Measurements from ENCODE around the gene HOOK2. TPM values are rescaled to one million over a fixed set of nuclear protein-coding genes. Genes with fewer than 3 reads are reported as not detected.
A peak's percentile ranks its signal among the peaks of the same experiment; 100 is the strongest.

HOOK2 gene
- polyA plus RNA-seq, 1 of the 3 experiments (the other 2 are of a cell fraction): 33.0 TPM

DNA sequence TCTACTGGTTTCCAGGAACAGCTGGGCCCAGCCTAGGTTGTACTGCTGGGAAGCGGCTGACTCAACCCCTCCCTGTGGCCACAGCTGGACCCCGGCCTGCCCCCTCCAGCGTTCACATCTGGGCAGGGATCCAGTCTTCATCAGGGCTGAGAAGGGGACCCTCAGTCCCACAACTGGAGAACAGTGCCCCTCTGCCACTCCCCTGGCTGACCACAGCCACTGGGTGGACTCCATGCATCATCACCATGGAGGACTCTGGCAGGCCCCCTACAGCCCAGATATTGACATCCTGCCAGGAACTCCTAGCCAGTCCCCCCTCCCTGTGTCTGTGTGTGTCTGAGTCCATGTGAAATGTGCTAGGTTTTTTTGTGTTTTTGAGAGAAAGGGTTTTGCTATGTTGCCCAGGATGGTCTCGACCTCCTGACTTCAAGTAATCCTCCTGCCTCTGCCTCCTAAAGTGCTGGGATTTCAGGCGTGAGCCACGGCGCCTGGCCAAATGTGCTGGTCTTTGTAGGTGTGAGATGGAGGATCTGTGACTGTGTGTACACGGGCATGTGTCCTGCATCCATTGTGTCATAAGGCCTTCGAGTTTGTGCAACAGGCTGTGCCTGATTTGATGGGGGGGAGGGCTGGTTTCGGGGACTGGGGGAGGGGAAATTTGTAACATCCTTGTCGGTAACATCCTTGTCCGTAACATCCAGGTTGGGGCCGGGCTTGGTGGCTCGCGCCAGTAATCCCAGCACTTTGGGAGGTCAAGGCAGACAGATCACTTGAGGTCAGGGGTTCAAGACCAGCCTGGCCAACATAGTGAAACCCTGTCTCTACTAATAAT is 4.0 kb upstream of the HOOK2 start:
- Histone ChIP-seq H3K4me2 (peak overlapping the region; percentile 91; the same call in 1 of the 2 replicates), H3K27ac (ENCODE audit: low read depth in 2 of 2, low read length in 1 of 2) (peak overlapping the region; percentile 90 to 98), H4K20me1 (ENCODE audit: insufficient read depth) (no peaks in the 10 kb centered on the region), H3K9me3 (no peaks in the 10 kb centered on the region), H3K27me3 (ENCODE audit: insufficient read depth) (no peaks in the 10 kb centered on the region), H3K9ac (peak overlapping the region; percentile 51; the same call in 1 of the 2 replicates), H3K4me1 (ENCODE audit: control insufficient read depth in 1 of 2, insufficient read depth in 2 of 2, low read depth in 1 of 2, low read length in 1 of 2) (peaks cover 29 to 51% of the 10 kb centered on the region in 2 experiments; a peak in 3 of 4 replicates), H3F3A (replicated peaks; ENCODE audit: insufficient read depth) (peaks cover 40% of the 10 kb centered on the region), H3K36me3 (replicated peaks in 1 of 2; ENCODE audit: control insufficient read depth in 1 of 2, insufficient read depth in 2 of 2, low read length in 1 of 2) (no peaks in the 10 kb centered on the region), H3K79me2 (ENCODE audit: insufficient read depth) (no peaks in the 10 kb centered on the region), H3K4me3 (ENCODE audit: low read depth in 2 of 2, low read length in 1 of 2) (peak overlapping the region in 1 of 2 experiments; percentile 52; a peak in 1 of 4 replicates), H2AFZ (ENCODE audit: low read depth) (peak overlapping the region; percentile 80; the same call in 1 of the 2 replicates), H3K9me2 (no peaks in the 10 kb centered on the region)
- no peak for TF ChIP-seq FOXM1 (IDR thresholded peaks at IDR 0.05; ENCODE audit: low read depth)
- peak; percentile 8 for TF ChIP-seq CHD2 (IDR thresholded peaks at IDR 0.05; ENCODE audit: low read length, partially characterized antibody)
- TF ChIP-seq, protein P1, sequence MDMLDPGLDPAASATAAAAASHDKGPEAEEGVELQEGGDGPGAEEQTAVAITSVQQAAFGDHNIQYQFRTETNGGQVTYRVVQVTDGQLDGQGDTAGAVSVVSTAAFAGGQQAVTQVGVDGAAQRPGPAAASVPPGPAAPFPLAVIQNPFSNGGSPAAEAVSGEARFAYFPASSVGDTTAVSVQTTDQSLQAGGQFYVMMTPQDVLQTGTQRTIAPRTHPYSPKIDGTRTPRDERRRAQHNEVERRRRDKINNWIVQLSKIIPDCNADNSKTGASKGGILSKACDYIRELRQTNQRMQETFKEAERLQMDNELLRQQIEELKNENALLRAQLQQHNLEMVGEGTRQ (IDR thresholded peaks at IDR 0.05; ENCODE audit: borderline replicate concordance, low read depth, low read length): no peak
- no peak for TF ChIP-seq MEF2A (IDR thresholded peaks at IDR 0.05; ENCODE audit: borderline replicate concordance, low read depth)
- TF ChIP-seq MXI1 (IDR thresholded peaks at IDR 0.05; ENCODE audit: low read depth, low read length): no peak
- TF ChIP-seq, protein P2, sequence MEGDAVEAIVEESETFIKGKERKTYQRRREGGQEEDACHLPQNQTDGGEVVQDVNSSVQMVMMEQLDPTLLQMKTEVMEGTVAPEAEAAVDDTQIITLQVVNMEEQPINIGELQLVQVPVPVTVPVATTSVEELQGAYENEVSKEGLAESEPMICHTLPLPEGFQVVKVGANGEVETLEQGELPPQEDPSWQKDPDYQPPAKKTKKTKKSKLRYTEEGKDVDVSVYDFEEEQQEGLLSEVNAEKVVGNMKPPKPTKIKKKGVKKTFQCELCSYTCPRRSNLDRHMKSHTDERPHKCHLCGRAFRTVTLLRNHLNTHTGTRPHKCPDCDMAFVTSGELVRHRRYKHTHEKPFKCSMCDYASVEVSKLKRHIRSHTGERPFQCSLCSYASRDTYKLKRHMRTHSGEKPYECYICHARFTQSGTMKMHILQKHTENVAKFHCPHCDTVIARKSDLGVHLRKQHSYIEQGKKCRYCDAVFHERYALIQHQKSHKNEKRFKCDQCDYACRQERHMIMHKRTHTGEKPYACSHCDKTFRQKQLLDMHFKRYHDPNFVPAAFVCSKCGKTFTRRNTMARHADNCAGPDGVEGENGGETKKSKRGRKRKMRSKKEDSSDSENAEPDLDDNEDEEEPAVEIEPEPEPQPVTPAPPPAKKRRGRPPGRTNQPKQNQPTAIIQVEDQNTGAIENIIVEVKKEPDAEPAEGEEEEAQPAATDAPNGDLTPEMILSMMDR (IDR thresholded peaks at IDR 0.05): peak; percentile 21; the same call in 1 of the 2 replicates
- peak; percentile 56; the same call in 1 of the 2 replicates for TF ChIP-seq NFIC (IDR thresholded peaks at IDR 0.05; ENCODE audit: borderline replicate concordance)
- no peak for TF ChIP-seq RXRA (IDR thresholded peaks at IDR 0.05; ENCODE audit: borderline replicate concordance, low read depth)
- TF ChIP-seq MAX (IDR thresholded peaks at IDR 0.05; ENCODE audit: low read depth): no peak
- TF ChIP-seq RAD21 (IDR thresholded peaks at IDR 0.05; ENCODE audit: low read length): peak; percentile 40
- POLR2A ChIA-PET: interaction anchor here (1.2 to 3.5 kb wide), 3 partner anchors 10 to 16 kb away, joined by 4 to 88 read pairs (median 22); partner anchors contain the start of gene JUNB
- DNase-seq: peak; percentile 76
- WGBS (ENCODE audit: low lambda C conversion rate): 67% methylated on average over 12 of the region's 15 CpGs
- CTCF ChIA-PET: interaction anchor here (1.2 to 12.1 kb wide), 8 partner anchors 9 to 68 kb away, joined by 3 to 447 read pairs (median 22); partner anchors contain the start of genes JUNB, MAST1, PRDX2 and RNASEH2A

DNA sequence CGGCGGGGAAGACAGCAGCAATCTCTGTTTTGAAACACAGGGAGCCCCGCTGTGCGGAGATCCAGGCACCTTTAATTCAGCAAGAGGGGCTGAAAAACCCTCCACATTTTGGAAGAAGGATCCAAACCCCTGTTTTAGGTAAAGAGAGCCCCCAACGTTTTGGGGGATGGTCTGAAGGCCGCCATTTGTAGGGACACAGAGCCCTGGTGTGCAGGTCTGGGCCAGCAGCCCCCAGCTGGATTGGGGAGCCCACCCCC is 3.5 kb upstream of the HOOK2 start:
- POLR2A ChIA-PET: interaction anchor here (1.0 to 3.5 kb wide), 5 partner anchors 9 to 22 kb away, joined by 3 to 88 read pairs (median 5); partner anchors contain the start of gene JUNB
- Histone ChIP-seq H3K27me3 (ENCODE audit: insufficient read depth) (no peaks in the 10 kb centered on the region), H3F3A (replicated peaks; ENCODE audit: insufficient read depth) (peaks cover 39% of the 10 kb centered on the region)
- no peak for TF ChIP-seq MXI1 (IDR thresholded peaks at IDR 0.05; ENCODE audit: low read depth, low read length)
- TF ChIP-seq, protein P3, sequence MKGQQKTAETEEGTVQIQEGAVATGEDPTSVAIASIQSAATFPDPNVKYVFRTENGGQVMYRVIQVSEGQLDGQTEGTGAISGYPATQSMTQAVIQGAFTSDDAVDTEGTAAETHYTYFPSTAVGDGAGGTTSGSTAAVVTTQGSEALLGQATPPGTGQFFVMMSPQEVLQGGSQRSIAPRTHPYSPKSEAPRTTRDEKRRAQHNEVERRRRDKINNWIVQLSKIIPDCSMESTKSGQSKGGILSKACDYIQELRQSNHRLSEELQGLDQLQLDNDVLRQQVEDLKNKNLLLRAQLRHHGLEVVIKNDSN (IDR thresholded peaks at IDR 0.05; ENCODE audit: borderline replicate concordance, low read depth): no peak
- TF ChIP-seq SMC3 (IDR thresholded peaks at IDR 0.05; ENCODE audit: low read depth, low read length): no peak
- TF ChIP-seq EZH2phosphoT487 (IDR thresholded peaks at IDR 0.05; ENCODE audit: borderline replicate concordance, low read depth): no peak
- no peak for TF ChIP-seq RXRA (IDR thresholded peaks at IDR 0.05; ENCODE audit: borderline replicate concordance, low read depth)
- TF ChIP-seq FOXM1 (IDR thresholded peaks at IDR 0.05; ENCODE audit: low read depth): no peak
- no peak for TF ChIP-seq GABPA (IDR thresholded peaks at IDR 0.05; ENCODE audit: low read depth)
- TF ChIP-seq RAD21 (IDR thresholded peaks at IDR 0.05; ENCODE audit: low read length): no peak
- TF ChIP-seq, protein P1 (IDR thresholded peaks at IDR 0.05; ENCODE audit: borderline replicate concordance, low read depth, low read length): no peak
- TF ChIP-seq, protein P2 (IDR thresholded peaks at IDR 0.05): no peak
- TF ChIP-seq RFX5 (IDR thresholded peaks at IDR 0.05; ENCODE audit: low read length): no peak

More for the DNA sequence above, 3.5 kb upstream of the HOOK2 start:
- Histone ChIP-seq H3K9ac (peak overlapping the region; percentile 51; the same call in 1 of the 2 replicates), H3K9me2 (no peaks in the 10 kb centered on the region), H3K36me3 (replicated peaks in 1 of 2; ENCODE audit: control insufficient read depth in 1 of 2, insufficient read depth in 2 of 2, low read length in 1 of 2) (no peaks in the 10 kb centered on the region), H3K4me2 (peak overlapping the region; percentile 91), H3K4me1 (ENCODE audit: control insufficient read depth in 1 of 2, insufficient read depth in 2 of 2, low read depth in 1 of 2, low read length in 1 of 2) (peaks cover 31 to 45% of the 10 kb centered on the region in 2 experiments; a peak in 3 of 4 replicates), H3K4me3 (ENCODE audit: low read depth in 2 of 2, low read length in 1 of 2) (peak overlapping the region in 1 of 2 experiments; percentile 52; a peak in 2 of 4 replicates), H2AFZ (ENCODE audit: low read depth) (peak overlapping the region; percentile 80), H4K20me1 (ENCODE audit: insufficient read depth) (no peaks in the 10 kb centered on the region), H3K27ac (ENCODE audit: low read depth in 2 of 2, low read length in 1 of 2) (peak overlapping the region; percentile 90 to 98), H3K9me3 (no peaks in the 10 kb centered on the region), H3K79me2 (ENCODE audit: insufficient read depth) (no peaks in the 10 kb centered on the region)
- DNase-seq: no peak
- 44% methylated on average over 6 of the region's 6 CpGs for WGBS (ENCODE audit: low lambda C conversion rate)
- CTCF ChIA-PET: interaction anchor here (1.0 to 12.1 kb wide), 15 partner anchors 9 to 313 kb away, joined by 3 to 447 read pairs (median 8); partner anchors contain the start of genes JUNB, MAST1, PRDX2 and RNASEH2A

Measured in SK-N-SH (cell line).